AG04449 (cell line): ENCODE data around the gene NCR2.

Experiments
- CTCF ChIA-PET: fragments of 350-600 bp; formaldehyde crosslinking; extraction: SDS; loops from one replicate; lab custom pipeline; 2021; ENCODE audit warnings: antibody characterized with exemption; lab: Yijun Ruan, JAX
- POLR2A ChIA-PET: fragments of 400-600, 350-600 bp; formaldehyde crosslinking; extraction: SDS; loops from one replicate; lab custom pipeline; 2020; ENCODE audit warnings: antibody characterized with exemption, inconsistent platforms; lab: Yijun Ruan, JAX
- DNase-seq: peaks from one replicate; pipeline ENCODE4 v3.0.0-alpha.2; 2010; ENCODE audit warnings: low read depth, low spot score
- H3K4me3 ChIP-seq: 2 replicates; pipeline ENCODE4 v1.5.1; 2011; ENCODE audit warnings: low read depth, mild to moderate bottlenecking, control low read depth, low read length
- CTCF ChIP-seq: IDR thresholded peaks from one replicate; pipeline ENCODE4 v1.5.1; 2011; ENCODE audit warnings: mild to moderate bottlenecking, moderate library complexity, low read length, control low read depth, inconsistent platforms; ENCODE audit not compliant: insufficient read depth; ENCODE audit errors: missing control alignments

NCR2 gene

GRCh38 chr6:41373627-41373918, 38.2 kb downstream of the NCR2 start:
- no peak for DNase-seq
- no peak overlapping the region for H3K4me3 ChIP-seq
- TF ChIP-seq CTCF: no peak
- ChIA-PET CTCF (interaction anchor here (0.8 to 10.5 kb wide), 13 partner anchors 11 to 316 kb away, joined by 3 to 481 read pairs (median 4); no protein-coding TSS in a partner anchor), POLR2A (no interaction called here)

GRCh38 chr6:41373919-41374617, 38.7 kb downstream of the NCR2 start:
- H3K4me3 ChIP-seq: no peak overlapping the region
- TF ChIP-seq CTCF: no peak
- no peak for DNase-seq
- CTCF ChIA-PET: interaction anchor here (0.8 to 10.5 kb wide), 16 partner anchors 8 to 312 kb away, joined by 3 to 481 read pairs (median 4); no protein-coding TSS in a partner anchor
- POLR2A ChIA-PET: no interaction called here

- H3K4me3 ChIP-seq: no peak overlapping the region
- POLR2A ChIA-PET: no interaction called here
Measured at GRCh38 chr6:41374618-41375590, 39.5 kb downstream of the NCR2 start.

GRCh38 chr6:41375598-41376151, 40.3 kb downstream of the NCR2 start:
- ChIA-PET CTCF (interaction anchor here (0.7 to 10.5 kb wide), 6 partner anchors 8 to 401 kb away, joined by 3 to 481 read pairs (median 4); no protein-coding TSS in a partner anchor), POLR2A (no interaction called here)
- H3K4me3 ChIP-seq: no peak overlapping the region
- DNase-seq: no peak
- TF ChIP-seq CTCF: no peak

More at GRCh38 chr6:41374618-41375590, 39.5 kb downstream of the NCR2 start:
- TF ChIP-seq CTCF: no peak
- DNase-seq: no peak
- CTCF ChIA-PET: interaction anchor here (0.7 to 10.5 kb wide), 12 partner anchors 9 to 402 kb away, joined by 3 to 481 read pairs (median 4); no protein-coding TSS in a partner anchor

GRCh38 chr6:41376176-41376575, 40.8 kb downstream of the NCR2 start:
- ChIA-PET CTCF (interaction anchor here (0.7 to 10.5 kb wide), 6 partner anchors 8 to 400 kb away, joined by 3 to 481 read pairs (median 4); no protein-coding TSS in a partner anchor), POLR2A (no interaction called here)
- DNase-seq: no peak
- no peak for TF ChIP-seq CTCF
- no peak overlapping the region for H3K4me3 ChIP-seq
